Measurements from ENCODE around the gene EME1. TPM values are rescaled to one million over a fixed set of nuclear protein-coding genes. Genes with fewer than 3 reads are reported as not detected.
A peak's percentile ranks its signal among the peaks of the same experiment; 100 is the strongest.

The EME1 gene
- total RNA-seq, 2 experiments from 2014 or later: 0.36 to 0.92 TPM

GRCh38 chr17:50373705-50374104 lies 676 bp downstream of the EME1 start:
- no peak for ATAC-seq (ENCODE audit: poor library complexity)
- H3K27ac ChIP-seq (ENCODE audit: low read depth in 1 of 2, low read length in 2 of 2): no peak overlapping the region

GRCh38 chr17:50375858-50376538 lies 3.0 kb downstream of the EME1 start:
- POLR2A ChIA-PET: no interaction called here
- no peak for ATAC-seq (ENCODE audit: poor library complexity)

More at GRCh38 chr17:50373705-50374104, 676 bp downstream of the EME1 start:
- H3K9me3 ChIP-seq (ENCODE audit: control insufficient read depth in 1 of 2, insufficient read depth in 1 of 2, low read length in 2 of 2): no peaks in the 10 kb centered on the region
- Mint-ChIP-seq H3K4me3 (peak overlapping the region; percentile 97), H3K27ac (peak overlapping the region; percentile 96), H3K27me3 (no peaks in the 10 kb centered on the region), H3K4me1 (ENCODE audit: low read depth) (peaks cover 22% of the 10 kb centered on the region), H3K36me3 (ENCODE audit: low read depth) (peaks cover 39% of the 10 kb centered on the region), H3K9me3 (no peaks in the 10 kb centered on the region)
- CTCF ChIA-PET: interaction anchor here (0.6 to 2.7 kb wide), 3 partner anchors 12 to 81 kb away, joined by 3 to 20 read pairs (median 5); partner anchors contain the start of gene LRRC59
- DNase-seq: no peak
- POLR2A ChIA-PET: interaction anchor here (1.3 to 6.6 kb wide), 4 partner anchors 11 to 27 kb away, joined by 3 to 52 read pairs (median 18); partner anchors contain the start of genes LRRC59 and XYLT2
- no peak for TF ChIP-seq CTCF (IDR thresholded peaks at IDR 0.05)
- H3K4me3 ChIP-seq (ENCODE audit: low read length): no peak overlapping the region
- intact Hi-C loops (cut with DNase I, micrococcal nuclease): loop anchor here in 1 of 2 experiments (1.0 to 10.0 kb wide), 4 partner anchors 24 to 891 kb away; partner anchors contain the start of genes ANKRD40, LRRC59, MBTD1 and RSAD1
- no peaks in the 10 kb centered on the region for H3K27me3 ChIP-seq (ENCODE audit: control insufficient read depth in 1 of 2, insufficient read depth in 2 of 2, low read length in 2 of 2)
- peaks cover 22% of the 10 kb centered on the region for H3K4me1 ChIP-seq (ENCODE audit: insufficient read depth, low read length)
- peaks cover 22% of the 10 kb centered on the region for H3K36me3 ChIP-seq (ENCODE audit: insufficient read depth, low read length)

More at GRCh38 chr17:50375858-50376538, 3.0 kb downstream of the EME1 start:
- no peak overlapping the region for H3K4me3 Mint-ChIP-seq
- DNase-seq: no peak
- peaks cover 9% of the 10 kb centered on the region for H3K36me3 ChIP-seq (ENCODE audit: insufficient read depth, low read length)
- H3K27ac Mint-ChIP-seq: no peak overlapping the region
- CTCF ChIA-PET: interaction anchor here (1.2 to 2.7 kb wide), 2 partner anchors 14 to 21 kb away, joined by 3 to 20 read pairs; partner anchors contain the start of gene LRRC59
- no peak overlapping the region for H3K4me3 ChIP-seq (ENCODE audit: low read length)
- no peaks in the 10 kb centered on the region for H3K27me3 ChIP-seq (ENCODE audit: control insufficient read depth in 1 of 2, insufficient read depth in 2 of 2, low read length in 2 of 2)
- H3K27ac ChIP-seq (ENCODE audit: low read depth in 1 of 2, low read length in 2 of 2): no peak overlapping the region
- peaks cover 22% of the 10 kb centered on the region for H3K4me1 Mint-ChIP-seq (ENCODE audit: low read depth)
- no peaks in the 10 kb centered on the region for H3K9me3 Mint-ChIP-seq
- H3K9me3 ChIP-seq (ENCODE audit: control insufficient read depth in 1 of 2, insufficient read depth in 1 of 2, low read length in 2 of 2): no peaks in the 10 kb centered on the region
- no peak for TF ChIP-seq CTCF (IDR thresholded peaks at IDR 0.05)
- H3K27me3 Mint-ChIP-seq: no peaks in the 10 kb centered on the region
- peaks cover 24% of the 10 kb centered on the region for H3K36me3 Mint-ChIP-seq (ENCODE audit: low read depth)
- intact Hi-C loops (cut with DNase I, micrococcal nuclease): loop anchor here in 1 of 2 experiments (10.0 kb wide), 2 partner anchors 329 to 889 kb away; partner anchors contain the start of genes ANKRD40, MBTD1 and UTP18
- H3K4me1 ChIP-seq (ENCODE audit: insufficient read depth, low read length): peaks cover 21% of the 10 kb centered on the region

Measured in CD4-positive, alpha-beta T cell (primary cell).